ENCODE results near the gene HS1BP3.

The HS1BP3 gene

DNA sequence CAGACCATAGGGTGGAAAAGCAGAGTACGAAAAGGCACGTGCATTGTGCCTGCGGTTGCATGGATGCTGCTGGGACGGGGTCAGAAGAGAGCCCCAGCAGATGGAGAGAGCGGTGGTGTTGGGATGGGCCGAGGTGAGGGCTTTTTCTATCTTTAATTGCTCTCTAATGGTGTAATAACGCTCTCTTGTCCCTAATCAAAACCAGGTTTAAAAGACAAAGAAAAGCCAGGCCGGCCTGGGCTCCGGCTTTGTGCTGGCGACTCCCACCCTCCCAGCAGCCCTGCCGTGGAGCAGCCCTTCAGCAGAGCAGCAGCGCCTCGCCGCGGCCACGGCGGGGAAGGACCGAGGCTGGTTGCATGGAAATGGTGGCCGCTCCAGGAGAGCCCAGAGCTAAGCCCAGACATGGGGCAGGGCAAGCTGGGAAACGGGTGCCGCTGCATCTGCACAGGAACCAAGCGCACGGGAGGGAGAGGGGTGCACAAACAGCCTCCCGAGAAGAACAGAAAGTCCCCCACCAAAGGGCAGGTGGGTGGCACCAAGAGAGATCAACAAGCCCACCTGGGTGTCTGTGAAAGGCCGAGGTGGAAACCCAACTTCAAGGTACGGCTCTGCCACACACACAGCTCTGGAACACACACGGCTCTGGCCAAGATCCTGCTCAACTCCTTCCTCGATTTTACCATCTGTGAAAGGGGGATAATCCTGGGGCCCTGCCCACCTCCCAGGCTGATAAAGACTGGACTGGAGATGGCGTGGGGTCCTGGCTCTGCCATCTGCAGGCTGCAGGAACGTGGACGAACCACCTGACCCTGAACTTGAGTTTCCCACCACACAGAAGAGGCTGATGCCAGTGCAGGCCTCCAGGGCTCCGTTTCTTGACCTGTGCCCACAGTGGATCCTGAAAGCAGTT is 15.0 kb downstream of the HS1BP3 start:
- no peak overlapping the region for H3K4me3 ChIP-seq (ENCODE audit: control insufficient read depth, low read depth, low read length)
- peak; percentile 42 for DNase-seq (ENCODE audit: low read depth)
- peak; percentile 98 for TF ChIP-seq CTCF (IDR thresholded peaks at IDR 0.05; ENCODE audit: control insufficient read depth, insufficient read depth, low read depth, low read length, missing control alignments)

- no peak overlapping the region for H3K4me3 ChIP-seq (ENCODE audit: control insufficient read depth, low read depth, low read length)
- TF ChIP-seq CTCF (IDR thresholded peaks at IDR 0.05; ENCODE audit: control insufficient read depth, insufficient read depth, low read depth, low read length, missing control alignments): no peak
- no peak for DNase-seq (ENCODE audit: low read depth)
Observed at GRCh38 chr2:20635113-20635510, 15.8 kb downstream of the HS1BP3 start.

GRCh38 chr2:20634507-20635112 is 16.3 kb downstream of the HS1BP3 start:
- H3K4me3 ChIP-seq (ENCODE audit: control insufficient read depth, low read depth, low read length): no peak overlapping the region
- no peak for DNase-seq (ENCODE audit: low read depth)
- peak; percentile 22 for TF ChIP-seq CTCF (IDR thresholded peaks at IDR 0.05; ENCODE audit: control insufficient read depth, insufficient read depth, low read depth, low read length, missing control alignments)

DNA sequence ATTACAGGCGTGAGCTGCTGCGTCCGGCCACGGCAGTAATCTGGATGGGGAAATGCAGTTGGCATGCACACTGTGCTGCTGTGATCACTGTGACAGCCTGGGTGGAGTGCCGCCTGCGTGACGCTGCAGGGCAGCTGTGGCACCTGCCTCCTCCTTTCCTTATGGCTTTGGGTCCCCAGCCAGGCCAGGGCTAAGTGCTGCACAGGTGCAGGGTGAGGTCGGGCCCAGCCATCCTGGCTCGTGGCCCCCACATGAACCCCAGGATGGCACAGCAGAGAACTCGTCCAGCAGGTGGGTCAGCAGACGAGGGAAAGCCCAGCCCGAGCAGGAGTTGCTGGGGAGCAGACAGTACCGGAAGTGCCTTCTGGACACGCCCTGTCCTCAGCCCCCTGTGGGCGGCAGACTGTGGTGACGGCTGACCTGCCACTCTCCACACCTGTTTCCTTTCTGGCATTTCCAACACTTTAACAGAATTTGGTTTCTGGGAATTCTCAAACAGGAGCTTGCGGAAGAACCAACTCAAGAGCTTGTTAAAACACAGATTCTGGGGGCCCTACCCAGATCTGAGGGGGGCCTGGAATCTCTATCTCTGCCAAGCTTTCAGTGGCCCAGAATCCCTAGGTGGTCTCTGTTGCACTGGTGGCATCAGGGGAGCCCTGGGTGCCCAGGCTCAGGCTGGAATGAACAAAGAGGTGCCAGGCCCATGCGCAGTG is 16.9 kb downstream of the HS1BP3 start:
- DNase-seq (ENCODE audit: low read depth): no peak

GRCh38 chr2:20633001-20633400 is 17.9 kb downstream of the HS1BP3 start:
- DNase-seq (ENCODE audit: low read depth): no peak
- H3K4me3 ChIP-seq (ENCODE audit: control insufficient read depth, low read depth, low read length): no peak overlapping the region
- no peak for TF ChIP-seq CTCF (IDR thresholded peaks at IDR 0.05; ENCODE audit: control insufficient read depth, insufficient read depth, low read depth, low read length, missing control alignments)

More for the DNA sequence above, 16.9 kb downstream of the HS1BP3 start:
- no peak overlapping the region for H3K4me3 ChIP-seq (ENCODE audit: control insufficient read depth, low read depth, low read length)
- no peak for TF ChIP-seq CTCF (IDR thresholded peaks at IDR 0.05; ENCODE audit: control insufficient read depth, insufficient read depth, low read depth, low read length, missing control alignments)

- TF ChIP-seq CTCF (IDR thresholded peaks at IDR 0.05; ENCODE audit: control insufficient read depth, insufficient read depth, low read depth, low read length, missing control alignments): no peak
- DNase-seq (ENCODE audit: low read depth): no peak
- H3K4me3 ChIP-seq (ENCODE audit: control insufficient read depth, low read depth, low read length): no peak overlapping the region
Observed at GRCh38 chr2:20632446-20632990, 18.4 kb downstream of the HS1BP3 start.
